Measurements from ENCODE around the gene CYB5D1.

CYB5D1 gene

DNA sequence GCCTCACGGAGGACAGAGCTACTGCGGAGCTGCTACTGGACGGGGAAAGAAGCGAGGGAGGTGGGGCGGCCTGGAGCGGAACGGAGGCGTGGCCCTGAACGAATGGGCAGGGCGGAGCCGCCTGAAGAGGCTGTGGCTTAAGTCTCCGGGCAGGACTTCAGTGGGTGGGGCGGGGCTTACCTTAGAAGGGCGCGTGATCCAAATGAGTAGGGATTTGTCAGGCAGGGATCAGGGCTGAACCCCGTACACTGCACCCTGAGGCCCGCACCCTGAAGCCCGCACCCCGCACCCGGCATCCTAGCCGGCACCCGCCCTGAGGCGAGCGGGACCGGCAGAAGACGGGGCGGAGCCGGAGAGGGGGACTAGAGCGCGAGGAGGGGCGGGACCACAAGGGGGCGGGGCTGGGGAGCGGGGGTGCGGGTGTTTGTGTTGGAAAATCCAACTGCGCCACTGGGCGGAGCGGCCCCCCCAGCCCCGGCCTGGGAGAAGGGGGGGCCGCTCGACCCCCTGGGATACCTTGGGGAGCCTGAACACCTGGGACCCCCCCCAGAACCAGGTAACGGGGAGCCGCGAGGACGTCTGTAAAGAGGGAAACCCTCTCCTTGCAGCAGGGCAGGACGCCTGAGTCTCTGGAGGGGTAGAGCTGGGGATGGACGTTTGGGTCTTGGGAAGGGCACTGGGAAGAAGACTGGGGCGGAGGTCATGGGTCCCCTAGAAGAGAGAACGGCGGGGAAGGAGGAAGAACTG lies 23.8 kb upstream of the CYB5D1 start, which contains the start of gene KDM6B:
Gene KDM6B, plus strand, starts transcription at position 423 of the 747 bp plus-strand sequence. CDS start 11,338 bp downstream, outside the sequence.
- DNase-seq = peak; percentile 90

GRCh38 chr17:7834542-7834956 lies 23.3 kb upstream of the CYB5D1 start:
- peak; percentile 83 for DNase-seq

GRCh38 chr17:7834957-7835813 lies 22.6 kb upstream of the CYB5D1 start:
- peak; percentile 97 for DNase-seq

DNA sequence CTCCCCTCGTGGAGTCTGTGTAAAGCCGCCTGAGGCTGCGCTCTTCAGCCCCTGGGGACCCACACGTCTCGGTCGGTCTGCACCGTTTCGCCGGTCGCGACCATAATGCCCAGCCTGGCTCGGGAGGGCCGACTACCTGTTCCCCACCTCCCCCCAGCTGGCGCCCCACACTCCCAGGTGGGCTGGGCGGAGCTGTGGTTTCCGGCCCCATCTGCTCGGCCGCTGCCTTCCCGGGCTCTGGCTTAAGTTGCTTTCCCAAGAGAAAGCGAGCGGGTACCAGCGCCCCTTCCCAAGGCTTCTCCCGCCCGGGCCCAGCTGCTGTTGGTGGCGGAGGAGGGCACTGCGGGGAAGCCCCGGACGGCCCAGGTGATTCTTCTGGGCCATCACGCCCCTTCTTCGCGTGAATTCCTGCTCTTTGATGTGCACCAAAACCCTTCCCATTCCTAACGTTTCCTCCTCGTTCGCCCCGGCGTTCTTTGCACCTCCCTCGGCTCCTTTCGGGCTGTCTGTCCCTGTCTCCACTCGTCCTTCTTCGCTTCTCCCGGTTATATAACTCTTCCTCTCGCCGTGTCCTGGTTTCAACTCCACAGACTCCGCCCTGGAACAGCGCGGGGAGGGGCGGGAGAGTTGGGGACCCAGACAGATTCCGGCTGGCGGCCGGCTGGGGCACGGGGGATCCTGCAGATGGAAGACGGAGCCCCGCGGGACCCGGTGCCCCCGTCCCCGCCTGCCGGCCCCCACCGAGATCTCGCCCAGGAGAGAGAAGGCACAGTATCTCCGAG lies 21.8 kb upstream of the CYB5D1 start:
- no peak for DNase-seq

DNA sequence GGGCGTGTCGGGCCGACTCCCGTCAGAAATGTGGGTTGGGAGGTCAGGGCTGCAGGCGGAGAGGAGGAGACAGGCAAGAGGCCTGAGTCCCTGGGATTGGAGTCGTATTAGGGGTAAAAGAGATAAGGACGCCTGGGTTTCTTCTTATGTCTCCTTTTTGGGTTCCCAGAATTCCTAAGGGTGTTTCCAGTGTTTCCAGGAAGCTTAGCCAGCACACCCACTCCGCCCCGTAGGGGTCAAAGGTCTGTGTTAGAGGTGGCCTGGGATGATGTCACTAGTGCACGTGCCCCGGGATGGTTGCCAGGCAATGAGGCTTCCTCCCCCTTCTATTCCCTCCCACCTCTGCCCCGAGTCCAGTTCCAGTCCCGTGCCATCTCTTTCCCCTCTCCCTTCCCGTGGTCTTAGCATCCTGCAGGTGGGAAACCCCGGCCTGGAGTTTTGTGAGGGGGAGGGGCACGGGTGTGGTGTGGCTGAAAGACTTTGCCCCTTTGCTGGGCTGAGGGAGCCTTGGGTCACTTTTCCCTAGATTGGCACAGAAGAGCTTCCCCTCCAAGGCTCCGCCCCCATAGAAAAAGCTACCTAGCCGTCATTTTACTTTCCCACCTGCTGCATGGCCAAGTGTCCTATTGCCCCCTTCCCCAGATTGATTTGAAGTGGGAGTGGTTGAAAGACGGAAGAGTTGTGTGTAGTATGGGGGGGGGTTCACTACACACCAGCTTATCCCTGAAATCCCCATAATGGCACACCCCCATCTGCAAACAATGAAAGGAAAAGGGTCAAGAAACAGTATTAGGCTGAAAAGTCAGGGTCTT lies 21.0 kb upstream of the CYB5D1 start:
- DNase-seq = peak; percentile 87

DNA sequence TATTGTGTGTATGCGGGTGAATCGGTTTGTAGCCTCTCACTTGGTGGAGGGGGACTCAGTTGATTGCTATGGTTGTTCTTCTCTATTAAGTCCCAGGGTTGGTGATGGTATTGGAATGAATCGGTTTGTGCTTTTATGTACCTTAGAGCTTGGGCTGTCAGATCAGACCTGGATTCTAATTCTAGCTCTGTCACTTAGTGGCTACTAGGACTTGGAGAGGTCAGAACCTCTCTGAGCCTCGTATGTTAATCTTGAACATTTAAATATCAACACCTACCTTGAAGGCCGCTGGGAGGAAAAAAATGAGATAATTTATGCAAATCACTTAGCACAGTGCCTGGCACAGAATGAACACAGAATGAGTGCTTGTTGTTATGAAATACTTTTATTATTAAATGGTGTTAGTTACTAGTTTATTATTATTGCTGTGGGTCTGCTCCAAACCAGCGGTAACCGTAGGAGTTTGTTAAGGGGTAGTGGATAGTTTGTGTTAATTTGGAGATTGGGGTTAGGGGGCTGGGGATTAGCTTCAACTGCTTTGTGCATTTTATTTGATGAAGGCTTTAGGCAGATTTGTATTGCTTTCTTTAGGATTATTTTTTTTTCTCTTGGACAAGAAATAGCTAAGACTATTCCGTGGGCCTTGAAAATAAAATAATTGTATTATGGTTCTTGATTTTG lies 20.3 kb upstream of the CYB5D1 start:
- no peak for DNase-seq

DNA sequence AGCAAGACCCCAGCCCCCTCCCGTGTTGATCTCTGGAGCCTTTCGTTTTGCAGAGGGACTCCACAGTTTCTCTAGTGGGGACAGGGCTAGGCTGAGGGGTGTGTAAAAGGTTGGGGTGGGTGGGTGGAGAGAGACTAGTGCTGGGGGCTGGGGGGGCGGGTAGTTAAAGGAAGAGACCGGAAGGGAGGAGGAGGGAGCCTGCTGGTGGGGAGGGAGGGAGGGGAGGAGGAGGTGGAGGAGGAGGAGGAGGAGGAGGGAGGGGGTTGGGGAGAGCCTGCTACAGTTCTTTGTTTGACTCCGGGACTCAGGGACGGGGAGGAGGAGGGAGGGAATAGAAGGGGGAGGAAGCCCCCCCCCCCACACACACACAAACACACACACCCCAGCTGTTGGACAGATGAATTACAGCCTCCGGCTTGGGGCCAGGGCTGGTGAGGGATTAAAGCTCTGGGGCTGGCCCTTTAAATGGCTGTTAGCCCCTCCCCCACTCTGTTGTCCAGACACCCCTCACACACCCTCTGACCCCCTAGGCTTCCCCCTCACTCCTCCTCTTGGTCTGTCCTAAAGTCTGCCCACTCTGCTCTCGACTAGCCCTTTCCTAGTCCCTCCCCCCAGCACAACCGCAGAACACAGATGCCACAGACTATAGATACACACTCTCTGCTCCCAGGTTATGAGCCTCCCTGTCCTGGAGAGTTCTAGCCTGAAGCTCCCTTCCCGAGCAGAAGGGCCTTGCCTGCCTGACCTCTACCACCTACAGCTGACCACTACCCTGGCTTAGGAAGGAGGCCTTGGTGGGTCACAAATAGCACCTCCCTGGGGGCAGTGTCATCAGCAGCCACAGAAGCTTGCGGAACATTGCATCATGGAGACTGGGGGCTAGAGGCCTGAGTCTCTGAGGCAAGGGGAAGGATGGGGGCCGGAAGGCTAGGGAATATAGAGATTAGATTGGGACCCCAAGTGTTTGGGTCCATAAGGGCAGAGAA lies 19.4 kb upstream of the CYB5D1 start:
- DNase-seq = peak; percentile 54

DNA sequence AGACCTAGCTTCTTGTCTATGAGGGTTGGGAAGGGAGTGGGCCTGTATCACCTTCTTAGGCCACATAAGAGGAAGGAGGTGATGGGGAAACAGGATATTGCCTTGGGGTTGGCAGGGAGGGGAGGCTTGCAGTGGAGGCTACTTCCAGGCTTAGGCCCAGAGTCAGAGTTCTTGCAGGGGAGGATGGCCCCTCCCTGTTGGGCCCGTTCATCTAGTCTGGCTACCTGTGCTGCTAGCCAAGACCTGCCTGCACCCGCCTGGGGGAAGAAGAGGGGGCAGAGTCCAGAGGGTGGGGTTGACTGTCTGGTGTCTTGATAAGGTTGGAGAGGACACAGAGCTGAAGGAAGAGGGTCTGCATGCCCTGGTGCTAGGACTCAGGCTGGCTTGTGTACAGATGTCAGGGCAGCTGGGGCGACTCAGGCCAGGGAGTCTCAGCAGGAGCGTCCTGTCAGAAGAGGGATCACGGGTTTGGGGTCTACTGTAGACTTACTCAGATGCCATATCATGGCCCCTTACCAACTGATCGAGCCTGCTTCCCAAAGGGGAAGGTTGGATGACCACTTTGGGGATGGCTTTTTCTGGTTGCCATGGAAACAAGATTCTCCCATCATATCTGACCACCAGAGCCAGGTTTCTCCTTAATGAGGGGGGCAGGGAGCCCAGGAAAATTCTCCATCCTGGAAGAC lies 18.5 kb upstream of the CYB5D1 start:
- peak; percentile 39 for DNase-seq

GRCh38 chr17:7839876-7840261 lies 17.9 kb upstream of the CYB5D1 start:
- peak; percentile 30 for DNase-seq

- no peak for DNase-seq
Observed at GRCh38 chr17:7840441-7840840, 17.4 kb upstream of the CYB5D1 start.

- no peak for DNase-seq
Observed at GRCh38 chr17:7840875-7841274, 16.9 kb upstream of the CYB5D1 start.

- DNase-seq = peak; percentile 96
Observed at GRCh38 chr17:7841396-7841914, 16.3 kb upstream of the CYB5D1 start.

- DNase-seq = peak; percentile 85
Observed at GRCh38 chr17:7841915-7842379, 15.9 kb upstream of the CYB5D1 start.

DNA sequence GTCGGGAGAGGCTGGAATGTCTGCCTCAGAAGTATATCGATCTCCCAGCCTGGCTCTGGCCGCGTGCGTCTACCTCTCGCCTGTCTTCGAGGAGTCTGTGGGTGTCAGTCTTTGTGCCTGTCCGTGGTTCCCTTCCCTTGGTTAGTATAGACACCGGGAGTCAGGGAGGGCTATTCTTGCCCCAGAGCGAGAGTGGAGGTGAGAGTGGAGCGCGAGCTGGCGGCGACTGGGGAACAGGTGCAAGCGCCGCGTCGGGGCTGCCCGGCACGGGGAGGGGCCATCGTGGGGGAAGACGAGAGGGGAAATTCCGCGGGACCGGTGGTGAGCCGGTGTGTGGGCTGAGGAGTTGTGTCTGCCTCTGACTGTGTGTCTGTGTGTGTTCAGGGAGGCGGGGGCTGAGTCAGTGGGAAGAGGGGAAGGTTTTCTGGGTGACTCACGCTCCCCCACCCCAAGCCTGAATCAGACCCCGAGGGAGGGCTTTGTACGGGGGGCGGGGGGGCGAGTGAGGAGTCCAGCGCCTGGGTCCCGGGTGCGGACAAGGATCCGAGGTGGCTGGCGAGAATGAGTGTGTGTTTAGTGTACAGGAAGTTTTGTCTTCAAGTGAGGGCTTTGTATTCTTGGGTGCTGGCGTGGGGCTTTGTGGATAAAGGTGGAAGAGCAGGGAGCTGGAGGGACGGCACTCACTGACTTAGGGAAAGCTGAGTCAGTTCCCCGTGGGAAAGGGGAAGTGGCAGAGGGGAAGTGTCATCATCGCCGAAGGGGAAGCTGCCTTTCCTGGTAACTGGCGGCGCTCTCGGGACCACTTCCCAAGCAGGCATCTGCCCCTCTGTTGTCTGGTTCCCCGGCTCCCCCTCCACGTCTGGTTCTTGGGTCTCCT lies 15.2 kb upstream of the CYB5D1 start:
- peak; percentile 99 for DNase-seq

DNA sequence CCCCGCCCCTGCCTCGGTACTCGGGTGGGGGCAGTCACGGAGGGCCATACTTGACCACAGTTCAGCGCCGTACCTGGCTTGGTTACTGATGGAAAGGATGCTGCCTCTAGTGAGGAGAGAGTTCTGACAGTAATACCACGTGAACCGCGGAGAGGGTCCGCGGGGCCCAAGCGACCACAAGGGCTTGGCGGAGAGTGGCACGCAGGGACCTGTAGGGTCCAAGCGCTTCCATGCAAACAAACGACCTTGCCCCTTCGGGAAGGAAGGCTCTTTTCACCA lies 14.6 kb upstream of the CYB5D1 start:
- DNase-seq = no peak

DNA sequence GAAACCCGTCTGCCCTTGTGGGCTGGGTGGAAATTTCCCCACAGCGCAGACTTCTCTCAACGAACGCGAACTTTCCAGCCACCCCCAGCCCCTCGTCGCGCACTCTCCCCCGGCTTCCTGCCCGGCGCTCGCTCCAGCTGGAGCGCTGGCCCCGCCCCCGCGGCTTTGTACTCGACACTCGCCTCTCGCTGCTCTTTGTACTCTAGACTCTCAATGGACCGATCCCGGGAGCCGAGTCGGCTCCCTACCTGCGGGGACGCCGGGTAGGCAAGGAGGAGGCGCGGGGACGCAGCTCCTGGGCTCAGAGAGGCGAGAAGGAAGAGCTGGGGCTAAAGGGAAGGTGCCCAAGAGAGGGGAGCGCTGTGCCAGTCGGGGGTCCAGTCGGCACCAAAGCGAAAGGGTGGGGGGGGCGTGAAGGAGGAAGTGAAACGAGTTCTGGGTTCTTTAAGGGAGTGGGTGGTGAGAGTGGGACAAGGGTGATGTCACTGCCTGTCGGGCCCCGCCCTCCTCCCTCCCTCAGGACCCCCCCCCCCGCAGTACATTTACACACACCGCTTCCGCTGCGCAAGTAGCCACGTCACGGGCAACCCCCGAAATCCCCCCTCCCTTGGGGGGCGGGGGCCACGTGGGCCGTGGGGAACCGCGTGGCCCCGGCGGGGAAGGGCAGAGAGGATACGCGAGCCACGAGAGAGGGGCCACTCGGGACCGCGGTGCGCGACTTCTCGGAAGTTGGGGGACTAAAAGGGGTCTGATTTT lies 14.1 kb upstream of the CYB5D1 start:
- peak; percentile 96 for DNase-seq

DNA sequence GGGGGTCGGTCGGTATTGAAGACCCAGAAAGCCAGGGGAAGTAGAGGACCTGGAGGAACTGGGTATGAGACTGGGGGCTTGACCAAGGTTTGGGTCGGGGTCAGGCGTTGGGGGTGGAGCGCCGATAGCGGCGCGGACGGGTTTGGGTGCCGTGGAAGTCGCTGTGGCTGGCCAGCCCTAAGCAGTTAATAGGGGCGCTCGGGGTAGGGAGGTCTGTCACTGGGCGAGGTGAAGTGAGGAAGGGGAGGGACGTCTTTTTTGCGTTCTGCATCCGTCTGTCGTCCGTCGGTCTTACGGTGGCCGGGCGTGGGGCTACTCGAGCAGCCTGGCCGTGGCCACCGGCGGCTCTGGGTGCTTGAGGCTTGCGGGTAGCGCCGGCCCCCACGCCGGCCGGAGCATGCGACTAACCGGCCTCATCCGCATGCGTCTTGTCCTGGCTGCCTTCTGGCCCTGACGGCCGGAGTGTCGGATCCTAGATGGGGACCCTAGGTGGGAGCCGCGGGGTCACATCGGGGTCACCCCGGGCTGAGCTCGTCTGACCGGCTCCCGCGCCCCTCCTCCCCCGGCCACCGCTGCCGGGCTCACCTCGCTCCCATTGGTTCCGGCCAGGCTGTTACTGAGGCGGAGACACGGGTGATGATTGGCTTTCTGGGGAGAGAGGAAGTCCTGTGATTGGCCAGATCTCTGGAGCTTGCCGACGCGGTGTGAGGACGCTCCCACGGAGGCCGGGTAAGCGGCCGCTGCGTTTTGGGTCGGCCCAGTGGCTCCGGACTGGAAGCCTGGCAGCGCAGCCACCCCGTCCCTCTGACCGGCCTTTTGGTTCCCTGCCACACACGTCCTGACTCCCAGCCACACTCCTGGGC lies 13.3 kb upstream of the CYB5D1 start:
- DNase-seq = peak; percentile 92
